Measurements from ENCODE around the gene FAM13A. TPM values are rescaled to one million over a fixed set of nuclear protein-coding genes. Genes with fewer than 3 reads are reported as not detected.
A peak's percentile ranks its signal among the peaks of the same experiment; 100 is the strongest.

The FAM13A gene
- total and polyA plus RNA-seq, 10 of the 15 experiments (the other 5 are each of a cell fraction or from before 2014, with no cell fraction given): 0.05 to 1.8 (median 0.27) TPM; not detected in 1

DNA sequence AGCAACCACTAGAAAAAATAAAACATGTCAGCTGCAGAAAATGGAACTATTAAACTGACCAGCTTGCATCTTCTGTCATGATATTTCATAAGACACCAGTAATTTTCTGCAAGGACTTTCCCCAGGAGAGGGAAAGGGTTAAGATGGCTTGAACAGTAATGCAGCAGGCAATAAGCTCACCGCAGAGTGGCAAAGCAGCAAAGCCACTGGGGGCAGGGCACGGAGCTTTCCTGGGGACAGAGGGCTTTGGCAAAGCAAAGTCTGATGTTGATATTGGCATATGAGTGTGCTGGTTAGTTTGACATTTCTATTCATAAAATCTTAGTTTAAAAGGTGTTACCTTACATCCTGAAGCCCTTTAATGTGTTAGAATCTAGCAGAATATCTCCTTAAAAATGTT is 304.2 kb downstream of the FAM13A start:
- no peaks in the 10 kb centered on the region for H3K27me3 ChIP-seq (replicated peaks in 1 of 2; ENCODE audit: control insufficient read depth in 2 of 2, insufficient read depth in 2 of 2, low read length in 1 of 2)
- ATAC-seq (no peak), FAIRE-seq (no peak), DNase-seq (ENCODE audit: low read depth, low spot score) (no peak)
- H3K4me2 ChIP-seq (ENCODE audit: control insufficient read depth, insufficient read depth): no peak overlapping the region
- no TSS peak for BruUV-seq (replicated peaks)
- POLR2A ChIA-PET: no interaction called here
- CTCF ChIA-PET: interaction anchor here (0.9 kb wide), 1 partner anchor 17 kb away, joined by 3 read pairs; no protein-coding TSS in a partner anchor
- no peaks in the 10 kb centered on the region for H3K36me3 ChIP-seq (ENCODE audit: control insufficient read depth in 2 of 2, insufficient read depth in 2 of 2, low read length in 1 of 2)
- H3K79me2 ChIP-seq (ENCODE audit: control insufficient read depth, insufficient read depth, low read length): no peaks in the 10 kb centered on the region
- H2AFZ ChIP-seq (ENCODE audit: control insufficient read depth, low read depth, low read length): no peak overlapping the region
- SMC1A ChIA-PET (ENCODE audit: uncharacterized antibody, unreplicated experiment): interaction anchor here (0.6 to 1.1 kb wide), 4 partner anchors 12 to 45 kb away, joined by 3 to 4 read pairs (median 3); no protein-coding TSS in a partner anchor
- WGBS (ENCODE audit: insufficient coverage, insufficient replicate concordance, low lambda C conversion rate, missing lambda C conversion rate): 46% methylated on average over 2 of the region's 2 CpGs
- H3K4me1 ChIP-seq (ENCODE audit: control insufficient read depth, insufficient read depth, low read length): no peaks in the 10 kb centered on the region
- TF ChIP-seq SMC3 (IDR thresholded peaks at IDR 0.05; ENCODE audit: borderline replicate concordance, low read length): no peak
- no peak for TF ChIP-seq NFXL1 (IDR thresholded peaks at IDR 0.05; ENCODE audit: borderline replicate concordance)
- TF ChIP-seq RBBP5 (conservative IDR thresholded peaks at IDR 0.05): no peak
- no peak for TF ChIP-seq TAF1 (IDR thresholded peaks at IDR 0.05; ENCODE audit: borderline replicate concordance, low read depth, low read length)
- TF ChIP-seq GABPA (IDR thresholded peaks at IDR 0.05; ENCODE audit: low read depth): no peak
- TF ChIP-seq JUNB (IDR thresholded peaks at IDR 0.05): no peak
- RAD21 ChIA-PET (ENCODE audit: unreplicated experiment): interaction anchor here (1.0 kb wide), 1 partner anchor 10 kb away, joined by 3 read pairs; no protein-coding TSS in a partner anchor
- H4K20me1 ChIP-seq (ENCODE audit: control insufficient read depth, insufficient read depth): no peaks in the 10 kb centered on the region
- in situ Hi-C loops (cut with MboI) (no loop called here), intact Hi-C loops (cut with micrococcal nuclease; ENCODE audit: unreplicated experiment) (no loop called here)
- no peaks in the 10 kb centered on the region for H3K9me3 ChIP-seq (replicated peaks; ENCODE audit: control insufficient read depth, insufficient read depth, low read length)
- H3K27ac ChIP-seq (ENCODE audit: control insufficient read depth, insufficient read depth): no peak overlapping the region
- H3K4me3 ChIP-seq: no peak overlapping the region
- H3K9ac ChIP-seq (ENCODE audit: control insufficient read depth, insufficient read depth, low read length): no peak overlapping the region

- no peak overlapping the region for H2AFZ ChIP-seq (ENCODE audit: control insufficient read depth, low read depth, low read length)
- H3K4me1 ChIP-seq (ENCODE audit: control insufficient read depth, insufficient read depth, low read length): no peaks in the 10 kb centered on the region
- no peak overlapping the region for H3K4me2 ChIP-seq (ENCODE audit: control insufficient read depth, insufficient read depth)
- H3K4me3 ChIP-seq: no peak overlapping the region
- in situ Hi-C loops (cut with MboI) (no loop called here), intact Hi-C loops (cut with micrococcal nuclease; ENCODE audit: unreplicated experiment) (no loop called here)
- RAD21 ChIA-PET (ENCODE audit: unreplicated experiment): interaction anchor here (1.0 kb wide), 1 partner anchor 9 kb away, joined by 3 read pairs; no protein-coding TSS in a partner anchor
- SMC1A ChIA-PET (ENCODE audit: uncharacterized antibody, unreplicated experiment): interaction anchor here (0.6 to 1.1 kb wide), 4 partner anchors 12 to 78 kb away, joined by 3 to 4 read pairs (median 4); no protein-coding TSS in a partner anchor
- DNase-seq (ENCODE audit: low read depth, low spot score) (no peak), FAIRE-seq (no peak), ATAC-seq (peak; percentile 26; the same call in 2 of the 3 replicates)
- no peaks in the 10 kb centered on the region for H4K20me1 ChIP-seq (ENCODE audit: control insufficient read depth, insufficient read depth)
- no peaks in the 10 kb centered on the region for H3K79me2 ChIP-seq (ENCODE audit: control insufficient read depth, insufficient read depth, low read length)
- no peaks in the 10 kb centered on the region for H3K27me3 ChIP-seq (replicated peaks in 1 of 2; ENCODE audit: control insufficient read depth in 2 of 2, insufficient read depth in 2 of 2, low read length in 1 of 2)
- no TSS peak for BruUV-seq (replicated peaks)
- CTCF ChIA-PET: interaction anchor here (0.9 kb wide), 1 partner anchor 16 kb away, joined by 3 read pairs; no protein-coding TSS in a partner anchor
- H3K9ac ChIP-seq (ENCODE audit: control insufficient read depth, insufficient read depth, low read length): no peak overlapping the region
- H3K9me3 ChIP-seq (replicated peaks; ENCODE audit: control insufficient read depth, insufficient read depth, low read length): no peaks in the 10 kb centered on the region
- 33% methylated on average over 4 of the region's 4 CpGs for WGBS (ENCODE audit: insufficient coverage, insufficient replicate concordance, low lambda C conversion rate, missing lambda C conversion rate)
- H3K36me3 ChIP-seq (ENCODE audit: control insufficient read depth in 2 of 2, insufficient read depth in 2 of 2, low read length in 1 of 2): no peaks in the 10 kb centered on the region
- POLR2A ChIA-PET: no interaction called here
- no peak overlapping the region for H3K27ac ChIP-seq (ENCODE audit: control insufficient read depth, insufficient read depth)
- TF ChIP-seq ZNF274 (IDR thresholded peaks at IDR 0.05; ENCODE audit: insufficient read depth, insufficient read length): no peak
- 0 out of 2 replicates have a peak, but pooled peaks have one; percentile 19 for TF ChIP-seq JUNB (IDR thresholded peaks at IDR 0.05)
These were observed 304.9 kb downstream of the FAM13A start for GRCh38 chr4:88752076-88752463.

Measured in GM12878 (cell line).